Measurements from ENCODE around the gene MAP3K5. TPM values are rescaled to one million over a fixed set of nuclear protein-coding genes. Genes with fewer than 3 reads are reported as not detected.

The MAP3K5 gene
- total and polyA plus RNA-seq, 2 of the 8 experiments (the other 6 are each of a cell fraction or from before 2014, with no cell fraction given) = 0.63 to 2.6 TPM

DNA sequence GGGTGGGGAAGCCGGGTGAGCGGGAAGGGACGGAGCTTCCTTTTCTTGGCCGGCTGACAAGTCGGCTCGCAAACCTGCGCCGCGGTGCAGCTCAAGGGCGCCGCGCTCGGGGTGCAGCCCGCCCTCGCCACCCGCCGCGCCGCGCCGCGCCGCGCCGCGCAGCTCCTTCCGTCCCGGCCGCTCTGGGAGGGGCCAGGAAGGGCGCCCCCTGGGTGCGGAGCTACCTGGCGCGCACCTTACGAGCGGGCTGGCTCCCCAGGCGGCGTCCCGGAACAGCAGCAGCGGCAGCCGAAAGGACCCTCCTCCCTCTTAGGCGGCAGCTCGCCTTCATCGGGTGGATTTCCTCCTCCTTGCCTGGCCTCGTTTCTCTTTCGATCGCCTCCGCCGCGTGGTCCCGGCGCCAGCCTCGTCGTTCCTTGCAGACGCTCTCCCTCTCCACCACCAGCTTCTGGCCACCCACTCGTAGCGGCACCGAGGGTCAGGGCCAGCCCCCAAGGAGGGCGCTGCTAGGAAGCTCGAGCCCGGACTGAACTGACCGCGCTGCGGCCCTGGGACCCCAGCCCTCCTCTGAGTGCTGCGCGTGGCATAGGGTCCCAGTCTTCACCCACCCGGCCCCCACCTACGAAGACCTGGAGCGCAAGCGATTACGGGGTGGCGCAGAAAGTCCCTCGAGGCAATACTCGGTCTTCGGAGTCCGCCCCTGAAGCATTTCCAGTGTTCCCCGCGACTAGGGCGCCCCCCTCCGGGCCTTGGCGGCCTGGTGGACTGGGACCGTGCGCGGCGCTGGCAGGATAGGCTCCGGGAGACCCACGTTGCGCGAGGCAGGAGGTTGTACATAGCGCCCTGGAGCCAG is at the start of gene MAP3K5 (continued):
- peak; percentile 65 for TF ChIP-seq ASH2L (IDR thresholded peaks at IDR 0.05; ENCODE audit: low read length)

Data from H1 (cell line).